ENCODE data around the gene MPP2.

The MPP2 gene

GRCh38 chr17:43912635-43913304 is 5.4 kb upstream of the MPP2 start:
- no peak for DNase-seq (ENCODE audit: low read depth, low spot score)
- no peak overlapping the region for H3K4me3 ChIP-seq
- no peaks in the 10 kb centered on the region for H3K36me3 ChIP-seq (ENCODE audit: insufficient read depth, low read length)
- no peak overlapping the region for H3K9ac ChIP-seq (ENCODE audit: insufficient read length)
- TF ChIP-seq FOXP2 (optimal IDR thresholded peaks at IDR 0.05; ENCODE audit: control extremely low read depth, extremely low read length, insufficient read depth) (no peak), POLR2AphosphoS5 (IDR thresholded peaks at IDR 0.05; ENCODE audit: borderline replicate concordance, low read depth, low read length) (no peak), EZH2 (IDR thresholded peaks at IDR 0.05) (no peak)
- H3K27ac ChIP-seq, result no peak overlapping the region
- H3K9me3 ChIP-seq (ENCODE audit: low read depth, low read length), result no peaks in the 10 kb centered on the region

- H3K36me3 ChIP-seq (ENCODE audit: insufficient read depth, low read length), result no peaks in the 10 kb centered on the region
- H3K9ac ChIP-seq (ENCODE audit: insufficient read length), result no peak overlapping the region
- no peak for DNase-seq (ENCODE audit: low read depth, low spot score)
- TF ChIP-seq EZH2 (IDR thresholded peaks at IDR 0.05), result no peak
- H3K9me3 ChIP-seq (ENCODE audit: low read depth, low read length), result no peaks in the 10 kb centered on the region
- H3K27ac ChIP-seq, result no peak overlapping the region
- no peak overlapping the region for H3K4me3 ChIP-seq
Measured at GRCh38 chr17:43911904-43912303, 4.6 kb upstream of the MPP2 start.

GRCh38 chr17:43909537-43910231 is 2.3 kb upstream of the MPP2 start:
- DNase-seq (ENCODE audit: low read depth, low spot score), result no peak
- Histone ChIP-seq H3K4me3 (no peak overlapping the region), H3K9me3 (ENCODE audit: low read depth, low read length) (no peaks in the 10 kb centered on the region), H3K9ac (ENCODE audit: insufficient read length) (no peak overlapping the region), H3K36me3 (ENCODE audit: insufficient read depth, low read length) (no peaks in the 10 kb centered on the region), H3K27ac (no peak overlapping the region)
- TF ChIP-seq FOXP2 (optimal IDR thresholded peaks at IDR 0.05; ENCODE audit: control extremely low read depth, extremely low read length, insufficient read depth) (no peak), POLR2AphosphoS5 (IDR thresholded peaks at IDR 0.05; ENCODE audit: borderline replicate concordance, low read depth, low read length) (no peak), EZH2 (IDR thresholded peaks at IDR 0.05) (no peak)

- H3K9me3 ChIP-seq (ENCODE audit: low read depth, low read length), result no peaks in the 10 kb centered on the region
- H3K9ac ChIP-seq (ENCODE audit: insufficient read length), result no peak overlapping the region
- TF ChIP-seq EZH2 (IDR thresholded peaks at IDR 0.05), result no peak
- TF ChIP-seq FOXP2 (optimal IDR thresholded peaks at IDR 0.05; ENCODE audit: control extremely low read depth, extremely low read length, insufficient read depth), result no peak
- no peak for TF ChIP-seq POLR2AphosphoS5 (IDR thresholded peaks at IDR 0.05; ENCODE audit: borderline replicate concordance, low read depth, low read length)
- H3K4me3 ChIP-seq, result peak overlapping the region; percentile 78
- no peak for DNase-seq (ENCODE audit: low read depth, low spot score)
- no peak overlapping the region for H3K27ac ChIP-seq
- no peaks in the 10 kb centered on the region for H3K36me3 ChIP-seq (ENCODE audit: insufficient read depth, low read length)
Measured at GRCh38 chr17:43907998-43908721, 824 bp upstream of the MPP2 start.

GRCh38 chr17:43906951-43907424 is 348 bp downstream of the MPP2 start:
- Histone ChIP-seq H3K4me3 (peak overlapping the region; percentile 78), H3K27ac (no peak overlapping the region), H3K9me3 (ENCODE audit: low read depth, low read length) (no peaks in the 10 kb centered on the region), H3K9ac (ENCODE audit: insufficient read length) (peak overlapping the region; percentile 29), H3K36me3 (ENCODE audit: insufficient read depth, low read length) (no peaks in the 10 kb centered on the region)
- no peak for TF ChIP-seq FOXP2 (optimal IDR thresholded peaks at IDR 0.05; ENCODE audit: control extremely low read depth, extremely low read length, insufficient read depth)
- TF ChIP-seq POLR2AphosphoS5 (IDR thresholded peaks at IDR 0.05; ENCODE audit: borderline replicate concordance, low read depth, low read length), result no peak
- TF ChIP-seq EZH2 (IDR thresholded peaks at IDR 0.05), result no peak
- no peak for DNase-seq (ENCODE audit: low read depth, low spot score)

- Histone ChIP-seq H3K9me3 (ENCODE audit: low read depth, low read length) (no peaks in the 10 kb centered on the region), H3K4me3 (peak overlapping the region; percentile 78), H3K36me3 (ENCODE audit: insufficient read depth, low read length) (no peaks in the 10 kb centered on the region), H3K27ac (no peak overlapping the region), H3K9ac (ENCODE audit: insufficient read length) (no peak overlapping the region)
- TF ChIP-seq EZH2 (IDR thresholded peaks at IDR 0.05) (no peak), FOXP2 (optimal IDR thresholded peaks at IDR 0.05; ENCODE audit: control extremely low read depth, extremely low read length, insufficient read depth) (no peak), POLR2AphosphoS5 (IDR thresholded peaks at IDR 0.05; ENCODE audit: borderline replicate concordance, low read depth, low read length) (no peak)
- DNase-seq (ENCODE audit: low read depth, low spot score), result no peak
Measured at GRCh38 chr17:43905985-43906852, 1.1 kb downstream of the MPP2 start.

GRCh38 chr17:43905400-43905984 is 1.8 kb downstream of the MPP2 start:
- H3K36me3 ChIP-seq (ENCODE audit: insufficient read depth, low read length), result no peaks in the 10 kb centered on the region
- TF ChIP-seq EZH2 (IDR thresholded peaks at IDR 0.05) (no peak), POLR2AphosphoS5 (IDR thresholded peaks at IDR 0.05; ENCODE audit: borderline replicate concordance, low read depth, low read length) (no peak), FOXP2 (optimal IDR thresholded peaks at IDR 0.05; ENCODE audit: control extremely low read depth, extremely low read length, insufficient read depth) (no peak)
- H3K9ac ChIP-seq (ENCODE audit: insufficient read length), result no peak overlapping the region
- no peak overlapping the region for H3K4me3 ChIP-seq
- H3K9me3 ChIP-seq (ENCODE audit: low read depth, low read length), result no peaks in the 10 kb centered on the region
- H3K27ac ChIP-seq, result no peak overlapping the region
- DNase-seq (ENCODE audit: low read depth, low spot score), result no peak
